ENCODE results near the gene FSD1. TPM values are rescaled to one million over a fixed set of nuclear protein-coding genes. Genes with fewer than 3 reads are reported as not detected.
A peak's percentile ranks its signal among the peaks of the same experiment; 100 is the strongest.

The FSD1 gene
- total and polyA plus RNA-seq, 2 donors from 2014 or later = 0.85 to 1.1 TPM

GRCh38 chr19:4354897-4355296, 50.5 kb downstream of the FSD1 start:
- Histone ChIP-seq H3K9me3 (ENCODE audit: control insufficient read depth in 2 of 3, insufficient read depth in 1 of 3, low read length in 3 of 3) (no peaks in the 10 kb centered on the region), H3K36me3 (ENCODE audit: control insufficient read depth in 2 of 3, insufficient read depth in 3 of 3, low read length in 3 of 3) (peaks cover 0 to 3% (median 0%) of the 10 kb centered on the region in 3 donors), H3K4me1 (ENCODE audit: control insufficient read depth in 2 of 3, insufficient read depth in 2 of 3, low read depth in 1 of 3, low read length in 3 of 3) (no peaks in the 10 kb centered on the region), H3K4me3 (ENCODE audit: low read length in 3 of 3) (no peak overlapping the region), H3K27ac (ENCODE audit: low read depth in 2 of 2, low read length in 2 of 2) (no peak overlapping the region), H3K9ac (ENCODE audit: low read length in 3 of 3) (no peak overlapping the region), H3K27me3 (ENCODE audit: control insufficient read depth, insufficient read depth, low read length) (no peaks in the 10 kb centered on the region)
- TF ChIP-seq, protein P1, sequence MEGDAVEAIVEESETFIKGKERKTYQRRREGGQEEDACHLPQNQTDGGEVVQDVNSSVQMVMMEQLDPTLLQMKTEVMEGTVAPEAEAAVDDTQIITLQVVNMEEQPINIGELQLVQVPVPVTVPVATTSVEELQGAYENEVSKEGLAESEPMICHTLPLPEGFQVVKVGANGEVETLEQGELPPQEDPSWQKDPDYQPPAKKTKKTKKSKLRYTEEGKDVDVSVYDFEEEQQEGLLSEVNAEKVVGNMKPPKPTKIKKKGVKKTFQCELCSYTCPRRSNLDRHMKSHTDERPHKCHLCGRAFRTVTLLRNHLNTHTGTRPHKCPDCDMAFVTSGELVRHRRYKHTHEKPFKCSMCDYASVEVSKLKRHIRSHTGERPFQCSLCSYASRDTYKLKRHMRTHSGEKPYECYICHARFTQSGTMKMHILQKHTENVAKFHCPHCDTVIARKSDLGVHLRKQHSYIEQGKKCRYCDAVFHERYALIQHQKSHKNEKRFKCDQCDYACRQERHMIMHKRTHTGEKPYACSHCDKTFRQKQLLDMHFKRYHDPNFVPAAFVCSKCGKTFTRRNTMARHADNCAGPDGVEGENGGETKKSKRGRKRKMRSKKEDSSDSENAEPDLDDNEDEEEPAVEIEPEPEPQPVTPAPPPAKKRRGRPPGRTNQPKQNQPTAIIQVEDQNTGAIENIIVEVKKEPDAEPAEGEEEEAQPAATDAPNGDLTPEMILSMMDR (IDR thresholded peaks at IDR 0.05; ENCODE audit: borderline replicate concordance, extremely low read depth, insufficient read depth) = no peak
- intact Hi-C loops (cut with DNase I) = no loop called here
- peak in 1 of 5 donors; percentile 50 for DNase-seq
- no peak for FAIRE-seq

- no peaks in the 10 kb centered on the region for H3K9me3 ChIP-seq (ENCODE audit: control insufficient read depth in 2 of 3, insufficient read depth in 1 of 3, low read length in 3 of 3)
- no peak overlapping the region for H3K4me3 ChIP-seq (ENCODE audit: low read length in 3 of 3)
- H3K27me3 ChIP-seq (ENCODE audit: control insufficient read depth, insufficient read depth, low read length) = no peaks in the 10 kb centered on the region
- TF ChIP-seq, protein P1 (IDR thresholded peaks at IDR 0.05; ENCODE audit: borderline replicate concordance, extremely low read depth, insufficient read depth) = no peak
- no peak for FAIRE-seq
- H3K9ac ChIP-seq (ENCODE audit: low read length in 3 of 3) = no peak overlapping the region
- intact Hi-C loops (cut with DNase I) = no loop called here
- no peaks in the 10 kb centered on the region for H3K4me1 ChIP-seq (ENCODE audit: control insufficient read depth in 2 of 3, insufficient read depth in 2 of 3, low read depth in 1 of 3, low read length in 3 of 3)
- no peak overlapping the region for H3K27ac ChIP-seq (ENCODE audit: low read depth in 2 of 2, low read length in 2 of 2)
- DNase-seq = peak in 2 of 5 donors; percentile 41 to 73
- H3K36me3 ChIP-seq (ENCODE audit: control insufficient read depth in 2 of 3, insufficient read depth in 3 of 3, low read length in 3 of 3) = peaks cover 0 to 7% (median 5%) of the 10 kb centered on the region in 3 donors
Measured at GRCh38 chr19:4357095-4357797, 52.8 kb downstream of the FSD1 start.

- Histone ChIP-seq H3K4me1 (ENCODE audit: control insufficient read depth in 2 of 3, insufficient read depth in 2 of 3, low read depth in 1 of 3, low read length in 3 of 3) (no peaks in the 10 kb centered on the region), H3K4me3 (ENCODE audit: low read length in 3 of 3) (no peak overlapping the region), H3K27me3 (ENCODE audit: control insufficient read depth, insufficient read depth, low read length) (no peaks in the 10 kb centered on the region), H3K27ac (ENCODE audit: low read depth in 2 of 2, low read length in 2 of 2) (no peak overlapping the region), H3K36me3 (ENCODE audit: control insufficient read depth in 2 of 3, insufficient read depth in 3 of 3, low read length in 3 of 3) (peaks cover 0 to 14% (median 5%) of the 10 kb centered on the region in 3 donors), H3K9me3 (ENCODE audit: control insufficient read depth in 2 of 3, insufficient read depth in 1 of 3, low read length in 3 of 3) (no peaks in the 10 kb centered on the region), H3K9ac (ENCODE audit: low read length in 3 of 3) (no peak overlapping the region)
- FAIRE-seq = no peak
- TF ChIP-seq, protein P1 (IDR thresholded peaks at IDR 0.05; ENCODE audit: borderline replicate concordance, extremely low read depth, insufficient read depth) = no peak
- DNase-seq = no peak
- intact Hi-C loops (cut with DNase I) = no loop called here
Measured at GRCh38 chr19:4357921-4358326, 53.5 kb downstream of the FSD1 start.
